GM12891 (cell line): ENCODE results near the gene SDF4.

Experiments
- POLR2A ChIP-seq: IDR thresholded peaks from 2 replicates; pipeline ENCODE4 v1.6.1; 2011; ENCODE audit warnings: low read depth, low read length, control low read depth
- POLR2AphosphoS5 ChIP-seq: IDR thresholded peaks from 2 replicates; pipeline ENCODE4 v1.6.1; 2011; ENCODE audit warnings: low read depth, low read length, control low read depth
- POU2F2 ChIP-seq: IDR thresholded peaks from 2 replicates; pipeline ENCODE4 v1.6.1; 2011; ENCODE audit warnings: low read depth, mild to moderate bottlenecking, control low read depth, low read length, moderate library complexity
- TAF1 ChIP-seq: IDR thresholded peaks from 2 replicates; pipeline ENCODE4 v1.6.1; 2011; ENCODE audit warnings: low read depth, low read length, control low read depth

GRCh38 chr1:1208713-1209433, 22.9 kb downstream of the SDF4 start:
- no peak for TF ChIP-seq POLR2A
- no peak for TF ChIP-seq POU2F2
- no peak for TF ChIP-seq TAF1
- no peak for TF ChIP-seq POLR2AphosphoS5
